Measurements from ENCODE around the gene KCNK17.
"Not testable (repeated sequence)": the region's sequence is repeated elsewhere in the genome, so short reads cannot be mapped to it uniquely, and the experiment has no call there.

The KCNK17 gene

GRCh38 chr6:39301606-39302005 is 12.6 kb downstream of the KCNK17 start:
- no peak for FAIRE-seq

DNA sequence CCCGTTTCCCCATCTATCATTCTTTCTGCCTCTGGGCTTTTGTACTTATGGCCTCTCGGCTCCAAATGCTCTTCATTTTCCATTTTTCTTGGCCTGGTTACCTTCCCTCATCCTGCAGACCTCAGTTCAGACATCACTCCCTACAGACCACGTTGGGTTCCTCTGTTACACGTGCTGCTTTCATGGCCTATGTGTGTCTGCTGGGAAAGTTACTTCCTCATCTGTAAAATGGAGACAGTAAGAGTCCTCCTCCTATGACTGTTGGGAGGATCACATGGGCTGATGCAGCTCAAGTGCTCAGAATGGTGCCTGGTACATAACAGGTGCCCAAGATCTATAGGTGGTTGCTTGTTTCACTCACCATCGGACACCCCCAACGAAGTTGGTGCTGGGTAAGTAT is 13.5 kb downstream of the KCNK17 start:
- FAIRE-seq: no peak

DNA sequence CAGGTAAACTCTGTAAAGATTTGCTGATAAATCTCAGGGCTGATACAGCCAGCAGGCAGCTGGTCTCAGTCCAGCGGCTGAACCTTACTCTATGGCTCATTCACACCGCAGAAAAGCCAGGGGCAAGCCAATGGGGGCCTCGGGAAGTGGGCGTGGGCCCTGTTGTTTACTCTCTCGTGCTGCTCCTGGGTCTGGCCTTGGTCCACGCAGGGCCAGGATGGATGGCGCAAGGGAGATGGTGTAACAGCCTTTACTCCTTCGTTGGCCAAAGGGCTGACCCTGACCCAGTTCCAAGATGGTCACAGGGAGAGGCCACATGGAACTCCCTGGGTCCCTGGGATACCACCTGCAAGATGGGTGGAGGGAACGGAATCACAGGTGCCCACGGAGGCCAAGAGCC is 16.2 kb downstream of the KCNK17 start:
- no peak for FAIRE-seq

DNA sequence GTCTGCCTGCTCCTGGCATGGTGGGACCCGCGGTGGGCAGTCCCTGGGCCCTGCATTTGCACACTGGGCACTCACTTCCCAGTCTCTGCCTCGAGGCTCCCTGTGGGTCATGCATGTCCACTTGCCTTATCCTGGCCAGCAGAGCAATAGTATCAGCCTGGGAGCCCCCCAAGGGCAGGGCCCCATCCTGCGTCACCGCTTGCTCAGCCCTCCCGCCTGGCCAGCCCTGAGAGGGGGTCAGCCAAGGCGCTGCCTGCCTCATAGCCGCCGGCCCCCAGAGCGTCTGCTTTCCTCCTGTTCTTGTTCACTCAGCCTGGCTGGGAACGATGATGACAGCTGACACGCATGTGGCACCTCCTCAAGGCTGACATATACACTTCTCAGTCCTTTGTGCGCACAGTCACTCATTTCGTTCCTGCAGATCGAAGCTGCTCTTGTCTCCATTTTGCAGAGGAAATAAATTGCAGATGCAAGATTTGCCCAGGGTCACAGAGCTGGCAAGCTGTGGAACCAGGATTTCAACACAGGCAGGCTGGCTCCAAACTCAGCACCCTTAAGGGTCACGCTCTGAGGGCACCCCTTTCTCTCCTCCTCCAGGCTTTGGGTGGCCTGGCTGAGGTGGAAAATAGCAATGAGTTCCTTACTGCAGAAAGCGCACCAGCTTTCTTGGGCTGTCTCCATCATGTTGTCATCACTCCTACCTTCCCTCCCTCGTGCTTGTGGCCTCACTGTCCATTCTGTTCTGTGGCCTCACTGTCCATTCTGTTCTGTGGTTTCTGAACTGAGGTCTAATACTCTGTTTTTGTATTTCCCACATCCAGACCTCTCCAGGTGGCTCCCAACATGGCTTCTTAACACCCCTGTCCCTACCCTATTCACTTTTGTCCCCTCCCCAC is 17.2 kb downstream of the KCNK17 start:
- FAIRE-seq: no peak

DNA sequence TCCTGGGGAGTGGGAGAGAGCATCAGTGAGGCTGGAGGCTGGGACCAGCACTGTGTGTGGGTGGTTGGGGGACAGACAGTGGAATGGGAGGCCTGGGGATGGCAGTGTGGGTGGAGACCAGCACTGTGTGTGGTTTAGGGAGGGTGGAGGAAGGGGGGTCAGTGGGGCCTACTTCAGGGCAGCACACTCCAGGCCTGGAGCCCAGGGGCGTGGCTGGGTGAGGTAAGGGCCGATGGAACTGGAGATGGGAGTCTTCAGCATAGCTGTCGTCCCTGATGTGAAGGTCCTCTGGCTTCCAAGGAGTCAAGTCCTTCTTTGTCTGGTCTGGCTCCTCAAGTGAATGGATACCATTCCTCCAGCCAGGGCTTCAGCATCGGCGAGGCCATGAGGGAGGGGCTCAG is 18.6 kb downstream of the KCNK17 start:
- no peak for FAIRE-seq

GRCh38 chr6:39294899-39295298 is 19.3 kb downstream of the KCNK17 start:
- FAIRE-seq: no peak

- FAIRE-seq: no peak
Observed at GRCh38 chr6:39294133-39294532, 20.1 kb downstream of the KCNK17 start.

- FAIRE-seq: no peak
Observed at GRCh38 chr6:39292637-39293036, 21.6 kb downstream of the KCNK17 start.

DNA sequence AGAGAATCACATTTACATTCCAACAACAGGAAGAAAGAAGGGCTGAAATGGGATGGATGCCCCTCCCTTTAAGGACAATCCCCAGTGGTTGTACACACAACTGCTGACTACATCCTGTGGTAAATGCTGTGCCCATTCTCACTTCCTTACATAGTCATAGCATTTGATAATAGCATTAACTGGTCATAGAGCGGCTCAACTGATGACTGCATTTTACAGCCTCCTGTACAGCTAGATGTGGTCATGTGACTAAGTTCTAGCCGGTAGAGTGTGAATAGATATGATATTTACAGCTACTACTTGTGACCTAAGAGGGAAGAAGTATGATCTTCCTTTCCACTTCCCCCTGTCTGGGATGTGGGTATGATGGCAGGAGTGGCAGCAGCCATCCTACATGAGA is 24.7 kb downstream of the KCNK17 start:
- FAIRE-seq: no peak

DNA sequence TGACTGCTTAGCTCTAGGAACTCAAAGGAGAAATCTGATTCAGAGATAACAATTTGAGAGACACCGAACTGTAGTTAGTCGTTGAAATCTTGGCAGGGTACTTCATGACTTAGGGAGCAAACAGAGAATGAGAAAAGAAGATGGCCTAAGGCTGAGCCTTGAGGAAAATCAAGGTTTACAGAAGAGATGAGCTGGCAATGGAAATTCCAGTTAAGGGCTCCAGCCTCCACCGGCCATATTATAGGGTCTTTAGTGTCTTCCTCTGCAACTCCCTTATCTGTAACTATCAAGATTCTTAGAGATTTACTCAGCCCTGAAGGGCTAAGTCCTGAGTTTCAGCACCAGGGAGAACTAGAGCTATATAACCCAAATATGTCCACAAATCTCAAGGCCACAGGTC is 26.6 kb downstream of the KCNK17 start:
- no peak for FAIRE-seq

DNA sequence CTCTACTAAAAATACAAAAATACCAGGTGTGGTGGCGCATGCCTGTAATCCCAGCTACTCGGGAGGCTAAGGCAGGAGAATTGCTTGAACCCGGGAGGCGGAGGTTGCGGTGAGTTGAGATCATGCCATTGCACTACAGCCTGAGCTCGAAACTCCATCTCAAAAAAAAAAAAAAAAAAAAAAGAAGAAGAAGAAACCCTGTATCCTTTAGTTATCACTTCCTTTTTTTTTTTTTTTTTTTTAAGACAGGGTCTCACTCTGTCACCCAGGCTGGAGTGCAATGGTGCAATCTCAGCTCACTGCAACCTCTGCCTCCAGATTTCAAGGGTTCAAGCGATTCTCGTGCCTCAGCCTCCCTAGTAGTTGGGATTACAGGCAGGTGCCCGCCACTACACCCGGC is 27.6 kb downstream of the KCNK17 start:
- not testable (repeated sequence) for FAIRE-seq

GRCh38 chr6:39282774-39283173 is 31.4 kb downstream of the KCNK17 start:
- no peak for FAIRE-seq

- no peak for FAIRE-seq
Observed at GRCh38 chr6:39281312-39281980, 32.8 kb downstream of the KCNK17 start.

DNA sequence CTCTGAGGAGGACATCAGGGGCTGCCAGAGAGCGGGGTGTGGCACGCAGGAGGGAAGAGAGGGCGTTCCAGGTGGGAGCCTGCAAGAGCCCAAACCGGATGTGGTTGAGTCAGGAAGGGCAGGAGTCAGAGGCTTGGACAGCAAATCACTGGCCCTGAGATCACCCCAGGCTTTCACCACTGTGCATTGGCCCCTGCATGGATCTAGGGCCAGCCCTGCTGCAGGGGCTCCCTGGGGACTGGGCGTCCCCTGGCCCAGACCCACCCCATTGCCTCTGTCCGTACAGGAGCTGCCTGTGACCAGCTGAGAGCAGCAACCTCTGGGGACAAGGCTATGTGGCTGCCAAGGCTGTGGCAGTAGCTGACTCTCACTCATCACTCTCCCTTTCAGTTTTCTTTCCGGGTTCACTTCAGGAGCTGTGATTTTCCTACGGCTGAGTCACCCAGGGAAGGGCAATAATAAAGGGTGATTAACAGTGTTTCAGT is 33.9 kb downstream of the KCNK17 start:
- no peak for FAIRE-seq

DNA sequence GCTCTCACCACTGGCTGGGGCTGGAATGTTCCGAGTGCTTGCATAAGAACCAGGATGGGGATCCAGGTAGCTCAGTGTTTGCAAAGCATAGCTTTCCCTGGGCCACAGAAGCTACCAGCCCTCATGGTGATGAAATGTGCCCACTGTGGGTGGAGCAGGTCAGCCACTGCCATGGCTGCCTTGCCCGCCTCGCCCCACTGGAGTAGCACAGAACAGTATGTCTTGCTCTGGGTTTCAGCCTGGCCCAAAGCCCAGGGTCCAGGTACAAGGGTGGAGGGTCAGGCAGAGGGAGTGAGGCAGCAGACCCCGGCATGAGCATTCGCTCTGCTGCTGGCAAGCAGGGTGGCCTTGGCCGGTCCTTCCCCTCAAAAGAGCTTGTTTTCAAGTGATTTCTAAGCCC is 34.7 kb downstream of the KCNK17 start:
- FAIRE-seq: no peak

GRCh38 chr6:39276379-39276995 is 37.7 kb downstream of the KCNK17 start:
- no peak for FAIRE-seq

- FAIRE-seq: no peak
Observed at GRCh38 chr6:39274903-39275302, 39.3 kb downstream of the KCNK17 start.

GRCh38 chr6:39274471-39274870 is 39.7 kb downstream of the KCNK17 start:
- FAIRE-seq: no peak

GRCh38 chr6:39273406-39273821 is 40.8 kb downstream of the KCNK17 start:
- no peak for FAIRE-seq

GRCh38 chr6:39269961-39270360 is 44.3 kb downstream of the KCNK17 start:
- no peak for FAIRE-seq

GRCh38 chr6:39268721-39269120 is 45.5 kb downstream of the KCNK17 start:
- no peak for FAIRE-seq

- FAIRE-seq: no peak
Observed at GRCh38 chr6:39268171-39268570, 46.0 kb downstream of the KCNK17 start.

GRCh38 chr6:39266782-39267355 is 47.4 kb downstream of the KCNK17 start:
- FAIRE-seq: no peak
